Esophagus muscularis mucosa (tissue), 4 donors: Measurements from ENCODE around the gene SLC24A4.

Experiments
- EP300 ChIP-seq: sonication (generic); formaldehyde crosslinking; IDR thresholded peaks from one replicate; pipeline ENCODE4 v1.6.1; 2017; ENCODE audit warnings: antibody characterized with exemption
- POLR2A ChIP-seq: fragments of 450-650 bp; IDR thresholded peaks from one replicate; pipeline ENCODE4 v1.6.1; 2017; ENCODE audit warnings: antibody characterized with exemption, moderate library complexity, mild to moderate bottlenecking, low read depth
- POLR2AphosphoS5 ChIP-seq, 2 donors: sonication (generic); formaldehyde crosslinking; IDR thresholded peaks; one replicate each; pipeline ENCODE4 v1.6.1; 2017; ENCODE audit warnings: antibody characterized with exemption in 2 of 2
- TF ChIP-seq, protein P1 (sequence below), 3 experiments: fragments of 200-600 bp in 2 of 3; fragments of 450-650 bp in 1 of 3; sonication (generic) in 2 of 3; IDR thresholded peaks; one replicate each; pipeline ENCODE4 v1.5.1; 2017 to 2019; ENCODE audit warnings: antibody characterized with exemption in 3 of 3, mild to moderate bottlenecking in 2 of 3, moderate library complexity in 1 of 3

DNA sequence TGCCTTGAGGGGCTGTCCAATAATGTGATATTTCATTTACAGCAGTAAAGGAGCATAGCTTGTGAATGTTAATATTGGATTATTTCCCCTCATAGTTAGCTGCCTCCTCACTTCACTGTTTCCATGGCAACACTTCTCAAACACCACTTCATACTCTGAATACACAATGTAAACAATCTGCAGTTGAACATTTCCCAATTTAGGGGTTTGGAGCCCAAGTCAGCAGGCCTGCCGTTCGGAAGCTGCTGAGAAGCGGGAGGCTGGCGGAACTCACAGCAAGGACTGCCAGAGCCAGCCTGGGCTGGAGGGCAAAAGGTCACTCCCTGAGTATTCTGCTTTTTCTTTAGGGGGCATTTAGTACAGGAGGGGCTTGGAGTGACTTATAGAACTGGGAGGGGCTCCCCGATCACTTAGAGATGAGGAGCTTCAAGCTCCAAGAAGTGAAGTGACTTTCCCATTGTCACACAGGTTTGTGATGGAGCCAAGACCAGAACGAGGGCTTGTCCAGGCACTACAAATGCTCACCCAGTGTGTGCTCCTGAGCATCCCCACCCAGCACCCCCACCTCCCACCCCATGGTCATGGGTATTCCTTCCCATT lies 12.1 kb upstream of the SLC24A4 start:
- TF ChIP-seq, protein P1, sequence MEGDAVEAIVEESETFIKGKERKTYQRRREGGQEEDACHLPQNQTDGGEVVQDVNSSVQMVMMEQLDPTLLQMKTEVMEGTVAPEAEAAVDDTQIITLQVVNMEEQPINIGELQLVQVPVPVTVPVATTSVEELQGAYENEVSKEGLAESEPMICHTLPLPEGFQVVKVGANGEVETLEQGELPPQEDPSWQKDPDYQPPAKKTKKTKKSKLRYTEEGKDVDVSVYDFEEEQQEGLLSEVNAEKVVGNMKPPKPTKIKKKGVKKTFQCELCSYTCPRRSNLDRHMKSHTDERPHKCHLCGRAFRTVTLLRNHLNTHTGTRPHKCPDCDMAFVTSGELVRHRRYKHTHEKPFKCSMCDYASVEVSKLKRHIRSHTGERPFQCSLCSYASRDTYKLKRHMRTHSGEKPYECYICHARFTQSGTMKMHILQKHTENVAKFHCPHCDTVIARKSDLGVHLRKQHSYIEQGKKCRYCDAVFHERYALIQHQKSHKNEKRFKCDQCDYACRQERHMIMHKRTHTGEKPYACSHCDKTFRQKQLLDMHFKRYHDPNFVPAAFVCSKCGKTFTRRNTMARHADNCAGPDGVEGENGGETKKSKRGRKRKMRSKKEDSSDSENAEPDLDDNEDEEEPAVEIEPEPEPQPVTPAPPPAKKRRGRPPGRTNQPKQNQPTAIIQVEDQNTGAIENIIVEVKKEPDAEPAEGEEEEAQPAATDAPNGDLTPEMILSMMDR (IDR thresholded peaks at IDR 0.05): no peak
- no peak for TF ChIP-seq POLR2A
- TF ChIP-seq POLR2AphosphoS5 (IDR thresholded peaks at IDR 0.05): no peak
- TF ChIP-seq EP300: no peak
